ENCODE measurements around the gene ANKRD34A.

The ANKRD34A gene

DNA sequence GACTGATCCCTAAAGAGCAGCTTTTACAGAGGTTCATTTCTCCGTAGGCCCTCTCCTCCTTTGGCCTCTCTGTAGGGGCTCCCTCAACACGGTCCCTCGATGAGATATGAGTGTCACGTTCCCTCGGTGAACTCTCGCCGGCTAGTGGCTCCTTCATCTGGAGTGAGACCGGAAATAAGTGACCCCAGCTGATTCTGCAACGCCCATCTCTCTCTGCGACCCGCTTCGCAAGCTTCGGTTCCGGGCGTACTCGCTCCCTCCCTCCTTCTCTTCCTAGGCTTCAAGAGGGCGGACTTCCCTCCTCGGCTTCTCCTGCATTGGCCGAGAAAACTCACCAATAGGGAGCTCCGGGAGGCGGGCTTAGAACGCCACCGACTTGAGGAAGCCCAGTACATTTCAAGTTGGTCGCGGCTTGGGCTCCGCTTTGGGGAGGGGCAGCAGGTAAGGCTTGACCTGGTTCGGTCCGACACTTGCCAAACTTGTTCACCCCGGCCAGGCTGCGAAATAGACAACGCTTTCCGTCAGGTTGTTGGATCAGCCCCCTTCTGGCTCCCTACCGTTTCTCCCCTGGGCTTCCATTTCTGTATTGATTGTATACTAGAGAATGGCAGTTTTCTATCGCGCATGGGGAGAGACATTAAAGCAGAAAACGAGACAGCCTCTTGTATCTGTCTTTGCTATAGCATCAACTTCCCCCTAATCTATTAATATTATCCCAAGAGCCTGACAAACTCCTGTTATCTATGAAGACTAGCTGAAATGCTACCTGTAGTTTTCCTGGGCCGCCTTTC lies at the start of gene ANKRD34A, which contains the start of gene POLR3GL:
TSS of gene ANKRD34A (minus strand) at position 248 of the 791 bp plus-strand sequence. CDS start 2,816 bp downstream, outside the sequence.
TSS of gene POLR3GL (plus strand) at position 363 of the 791 bp plus-strand sequence. CDS start 10,176 bp downstream, outside the sequence.
- DNase-seq (ENCODE audit: low read depth in 1 of 2, low spot score in 1 of 2) = peak; percentile 79 to 81

DNA sequence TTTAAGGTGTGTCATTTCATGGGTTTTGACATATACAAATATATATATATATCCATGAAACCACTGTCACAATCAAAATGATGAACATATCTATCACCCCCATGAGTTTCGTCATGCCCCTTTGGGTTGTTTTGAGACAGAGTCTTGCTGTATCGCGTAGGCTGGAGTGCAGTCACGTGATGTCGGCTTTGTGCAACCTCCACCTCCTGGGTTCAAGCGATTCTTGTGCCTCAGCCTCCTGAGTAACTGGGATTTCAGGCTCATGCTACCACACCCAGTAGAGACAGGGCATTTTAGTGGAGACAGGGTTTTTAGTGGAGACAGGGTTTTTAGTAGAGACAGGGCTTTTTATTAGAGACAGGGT lies 49.2 kb upstream of the ANKRD34A start:
- DNase-seq (ENCODE audit: low read depth in 1 of 2, low spot score in 1 of 2) = no peak

DNA sequence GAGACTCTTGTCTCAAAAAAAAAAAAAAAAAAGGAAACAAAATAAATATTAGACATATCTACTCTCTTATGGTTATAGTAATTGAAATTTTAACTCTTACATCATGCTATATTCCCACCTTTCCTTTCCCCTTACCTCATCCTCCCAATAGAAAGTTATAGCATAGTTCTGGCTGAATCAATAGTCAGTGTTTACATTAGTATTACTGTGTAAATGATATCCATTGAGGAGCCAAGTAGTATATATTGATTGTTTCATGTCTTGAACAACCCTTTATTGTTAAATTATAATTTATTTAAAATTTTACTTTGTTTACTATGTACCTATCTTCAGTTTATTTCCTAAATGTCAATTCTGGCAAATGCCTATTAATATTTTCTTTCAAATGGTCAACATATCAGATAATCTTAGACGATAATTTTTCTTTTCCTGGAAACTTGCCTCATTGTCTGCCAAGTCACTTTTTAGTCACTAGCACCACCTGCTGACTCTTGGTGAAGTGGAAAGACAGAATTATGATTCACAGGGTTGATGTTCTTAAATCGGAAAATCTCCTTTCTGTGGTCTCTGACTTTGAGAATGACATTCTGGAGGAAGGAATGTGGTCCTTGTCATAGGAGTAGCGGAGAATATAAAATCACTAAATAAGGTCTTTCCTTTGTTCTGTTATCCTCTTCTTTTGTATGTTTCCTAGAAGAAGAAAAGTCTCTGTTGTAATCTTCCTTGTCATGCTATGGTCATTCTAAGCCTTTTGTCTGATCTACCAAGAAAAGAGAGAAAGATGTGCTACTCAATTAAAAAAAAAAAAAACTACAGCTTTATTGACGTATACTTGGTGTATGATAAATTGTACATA lies 48.6 kb upstream of the ANKRD34A start:
- no peak for DNase-seq (ENCODE audit: low read depth in 1 of 2, low spot score in 1 of 2)

DNA sequence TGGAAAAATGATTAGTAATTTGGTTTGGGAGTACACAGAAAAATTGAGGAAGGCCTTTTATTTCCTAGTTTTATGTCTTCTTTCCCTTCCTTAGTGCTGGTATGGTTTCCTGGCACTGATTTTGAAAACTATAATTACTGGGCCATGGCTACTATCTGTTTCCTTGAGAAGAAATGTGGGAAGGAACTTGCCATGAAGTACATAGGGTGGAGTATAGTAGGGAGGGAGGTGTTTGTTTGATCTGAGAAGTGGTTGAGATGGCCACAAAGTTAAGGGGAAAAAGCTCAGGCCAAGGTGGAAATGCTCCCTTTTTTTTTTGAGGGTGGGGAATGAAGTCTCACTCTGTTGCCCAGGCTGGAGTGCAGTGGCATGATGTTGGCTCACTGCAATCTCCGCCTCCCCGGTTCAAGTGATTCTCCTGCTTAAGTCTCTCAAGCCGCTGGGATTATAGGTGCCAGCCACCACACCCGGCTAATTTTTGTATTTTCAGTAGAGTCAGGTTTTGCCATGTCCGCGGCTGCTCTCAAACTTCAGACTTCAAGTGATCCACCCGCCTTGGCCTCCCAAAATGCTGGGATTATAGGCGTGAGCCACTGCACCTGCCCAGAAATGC lies 45.9 kb upstream of the ANKRD34A start:
- DNase-seq (ENCODE audit: low read depth in 1 of 2, low spot score in 1 of 2) = no peak

DNA sequence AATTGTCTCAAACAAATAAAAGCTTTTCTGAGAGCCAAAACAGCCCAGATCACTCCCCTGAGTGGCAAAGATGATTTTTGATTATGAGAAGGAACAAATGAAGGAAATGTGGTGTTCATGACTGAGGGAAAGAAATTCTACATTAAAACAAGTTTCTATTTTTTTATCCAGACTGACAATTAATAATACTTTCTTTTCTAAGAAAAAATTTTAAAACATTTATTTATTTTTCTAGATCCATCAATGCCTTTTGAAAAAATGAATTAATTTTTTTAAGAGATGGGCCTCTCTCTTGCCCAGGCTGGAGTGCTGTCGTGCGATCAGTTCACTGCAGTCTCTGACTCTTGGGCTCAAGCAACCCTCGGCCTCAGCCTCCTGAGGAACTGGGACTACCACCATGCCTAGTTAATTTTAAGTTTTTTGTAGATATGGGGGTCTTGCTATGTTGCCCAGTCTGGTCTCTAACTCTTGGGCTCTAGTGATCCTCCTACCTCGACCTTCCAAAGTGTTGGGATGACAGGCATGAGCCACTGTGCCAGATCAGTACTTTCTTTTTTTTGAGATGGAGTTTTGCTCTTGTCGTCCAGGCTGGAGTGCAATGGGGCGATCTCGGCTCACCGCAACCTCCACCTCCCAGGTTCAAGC lies 43.2 kb upstream of the ANKRD34A start:
- no peak for DNase-seq (ENCODE audit: low read depth in 1 of 2, low spot score in 1 of 2)

DNA sequence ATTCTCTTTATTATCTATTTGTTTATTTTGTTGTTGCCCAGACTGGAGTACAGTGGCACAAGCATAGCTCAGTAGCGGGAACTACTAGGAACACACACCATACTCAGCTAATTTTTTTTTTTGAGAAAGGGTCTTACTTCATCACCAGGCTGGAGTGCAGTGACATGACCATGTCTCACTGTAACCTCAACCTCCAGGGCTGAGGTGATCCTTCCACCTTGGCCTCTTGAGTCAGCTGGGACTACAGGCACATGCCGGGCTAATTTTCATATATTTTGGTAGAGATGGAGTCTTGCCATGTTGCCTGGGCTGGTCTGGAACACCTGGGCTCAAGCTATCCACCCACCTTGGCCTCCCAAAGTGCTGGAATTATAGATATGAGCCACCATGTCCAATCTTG lies 37.3 kb upstream of the ANKRD34A start:
- DNase-seq (ENCODE audit: low read depth in 1 of 2, low spot score in 1 of 2) = no peak

DNA sequence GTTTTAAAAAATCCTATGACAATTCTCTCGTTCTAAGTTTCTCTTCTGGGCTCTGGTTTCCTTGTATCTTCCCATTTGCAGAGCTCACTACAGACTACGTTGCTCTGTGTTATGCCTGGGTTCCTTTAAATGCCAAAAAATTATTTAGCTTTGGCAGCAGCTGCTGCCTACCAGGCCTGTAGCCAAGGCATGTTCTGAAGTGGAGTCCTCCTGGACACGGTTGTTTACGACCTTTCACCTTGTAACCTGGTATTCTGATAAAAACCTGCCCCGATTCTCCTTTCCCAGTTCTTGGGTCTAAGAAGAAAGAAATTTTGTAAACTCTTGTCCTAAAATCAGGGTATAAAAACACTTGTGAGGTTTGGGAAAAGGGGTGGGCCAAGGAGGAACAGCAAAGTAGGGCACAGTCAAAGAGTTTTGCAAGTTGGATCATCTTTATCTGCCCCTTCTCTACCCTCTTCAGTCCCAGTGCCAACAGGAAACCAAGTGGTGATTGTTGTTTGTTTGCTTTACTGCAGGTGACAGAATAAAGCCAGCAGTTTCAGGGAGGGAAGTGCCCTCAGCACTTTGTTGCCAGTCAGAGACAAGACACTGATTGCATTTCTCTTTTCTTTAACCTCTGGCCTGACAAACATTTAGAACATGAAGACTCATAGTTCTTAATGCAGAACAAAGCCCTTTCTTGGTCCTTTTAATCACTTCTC lies 35.1 kb upstream of the ANKRD34A start:
- no peak for DNase-seq (ENCODE audit: low read depth in 1 of 2, low spot score in 1 of 2)

DNA sequence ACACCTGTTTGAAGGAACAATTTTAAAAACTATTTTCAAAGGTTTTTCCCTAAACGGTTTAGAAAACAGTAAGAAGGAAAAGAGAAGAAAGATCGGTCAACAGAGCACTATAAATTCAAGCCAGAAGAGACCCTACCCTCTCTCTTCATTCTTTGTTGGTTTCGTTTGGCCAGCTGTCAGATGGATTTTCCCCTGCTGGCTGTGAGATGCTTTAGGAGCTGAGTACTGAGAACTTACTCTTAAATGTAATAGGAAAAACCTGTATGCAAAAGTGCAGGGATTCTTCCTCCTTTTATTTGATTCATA lies 33.3 kb upstream of the ANKRD34A start:
- DNase-seq (ENCODE audit: low read depth in 1 of 2, low spot score in 1 of 2) = no peak

DNA sequence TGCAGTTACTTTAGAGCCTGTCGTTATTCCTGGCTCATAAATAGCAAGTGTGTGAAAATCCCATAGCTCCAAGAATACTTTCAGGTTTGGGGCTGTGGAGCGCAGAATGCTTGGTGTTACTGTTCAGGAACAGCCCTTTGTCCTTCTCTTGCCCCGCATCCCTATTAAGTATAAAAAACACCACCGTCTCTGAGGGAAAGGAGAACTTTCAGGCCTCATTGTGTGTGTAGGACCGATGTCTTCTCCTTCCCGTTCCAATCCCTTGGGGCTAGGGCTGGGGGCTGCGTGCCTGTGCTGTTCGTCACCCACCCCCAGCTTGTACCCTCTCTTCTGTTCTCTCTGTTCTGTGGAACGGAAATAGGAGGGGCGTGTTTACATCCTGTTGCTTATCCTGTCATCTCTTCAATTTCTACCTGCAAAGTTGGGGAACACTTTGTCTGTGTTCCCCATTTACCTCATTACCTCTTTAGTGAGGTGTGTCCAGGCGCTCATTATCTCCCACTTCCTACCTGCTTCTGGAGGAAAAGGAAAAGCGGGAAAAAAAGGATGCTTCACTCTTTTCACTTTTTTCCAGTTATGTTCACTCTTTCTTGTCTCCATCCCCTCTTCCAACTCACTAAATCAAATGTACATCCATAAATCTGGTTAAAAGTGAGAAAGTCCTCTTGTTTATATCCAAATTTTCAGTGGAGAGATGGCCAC lies 32.8 kb upstream of the ANKRD34A start:
- DNase-seq (ENCODE audit: low read depth in 1 of 2, low spot score in 1 of 2) = peak; percentile 29 to 41

DNA sequence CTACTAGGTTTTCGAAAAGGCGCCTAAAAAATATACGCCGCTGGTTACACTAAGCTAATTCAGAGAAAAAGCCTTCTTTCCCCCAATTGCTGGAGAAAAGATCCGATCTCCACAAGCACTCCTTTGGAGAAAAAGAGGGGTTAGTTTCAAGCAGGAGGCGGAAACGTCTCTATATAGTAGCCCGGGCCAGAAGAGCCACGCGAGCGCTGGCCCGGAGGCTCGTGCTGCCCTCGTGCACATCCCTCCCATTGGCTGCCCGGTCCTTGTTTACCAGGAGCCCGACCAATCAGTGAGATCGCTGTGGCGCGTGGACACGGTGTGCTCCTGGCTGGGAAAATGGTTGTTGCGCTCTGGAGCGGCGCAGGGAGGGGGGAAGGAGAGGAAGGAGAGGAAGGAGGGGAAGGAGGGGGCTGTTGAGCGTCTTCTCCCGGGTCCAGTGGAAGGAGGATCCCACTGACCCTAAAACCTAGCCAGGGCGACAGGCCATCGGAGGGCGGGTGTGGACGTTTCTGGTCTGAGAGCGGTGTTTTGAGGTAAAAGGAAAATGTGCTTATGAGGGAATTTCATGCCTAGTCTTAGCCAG lies 32.1 kb upstream of the ANKRD34A start, which contains the start of gene TXNIP:
TSS of gene TXNIP (minus strand) at position 147 of the 583 bp plus-strand sequence. CDS start 313 bp downstream, outside the sequence.
- peak; percentile 86 to 87 for DNase-seq (ENCODE audit: low read depth in 1 of 2, low spot score in 1 of 2)

DNA sequence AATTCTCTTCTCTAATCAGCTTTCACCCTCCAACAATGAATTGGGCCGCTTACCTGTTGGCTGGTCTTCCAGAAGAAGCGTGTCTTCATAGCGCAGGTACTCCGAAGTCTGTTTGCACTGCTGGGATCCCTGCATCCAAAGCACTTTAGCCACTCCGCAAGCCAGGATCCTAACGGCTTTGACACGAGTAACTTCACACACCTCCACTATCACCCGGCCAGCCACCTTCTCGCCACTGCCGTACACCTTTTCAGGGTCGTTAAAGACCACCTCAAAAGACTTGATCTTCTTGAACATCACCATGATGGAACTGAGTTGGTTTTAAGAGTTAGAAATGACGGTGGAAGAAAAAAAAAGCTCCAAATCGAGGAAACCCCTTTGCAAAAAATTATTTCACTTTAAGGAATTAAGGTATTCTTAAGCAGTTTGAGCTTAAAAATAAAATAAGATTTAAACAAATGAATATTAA lies 31.6 kb upstream of the ANKRD34A start:
- no peak for DNase-seq (ENCODE audit: low read depth in 1 of 2, low spot score in 1 of 2)

DNA sequence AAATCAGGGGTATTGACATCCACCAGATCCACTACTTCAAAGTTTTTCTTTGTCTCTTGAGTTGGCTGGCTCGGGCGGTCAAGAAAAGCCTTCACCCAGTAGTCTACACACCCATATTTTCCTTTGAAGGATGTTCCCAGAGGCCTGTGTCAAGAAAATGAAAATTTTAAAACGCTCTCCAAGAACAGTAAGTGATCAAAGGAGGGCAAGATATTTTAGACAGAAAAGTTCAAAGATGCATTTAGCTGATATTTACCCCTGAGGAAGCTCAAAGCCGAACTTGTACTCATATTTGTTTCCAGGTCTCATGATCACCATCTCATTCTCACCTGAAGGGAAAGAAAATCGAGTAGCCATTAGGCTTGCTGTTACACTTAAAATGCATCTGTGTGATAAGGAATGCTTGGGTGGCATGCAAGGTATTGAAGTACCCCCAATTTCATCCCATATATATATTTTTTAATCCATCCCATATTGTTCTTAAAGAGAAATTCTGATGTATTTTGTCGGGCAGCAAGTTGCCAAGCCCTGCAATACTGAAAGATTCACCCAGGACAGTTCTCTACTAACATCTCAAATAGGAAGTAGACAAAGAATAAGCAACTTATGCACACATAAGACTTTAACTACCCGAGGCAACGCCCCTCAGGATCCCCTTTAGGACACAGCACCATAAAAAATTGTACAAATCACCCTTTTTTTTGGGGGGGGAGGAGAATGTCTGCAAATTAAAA lies 30.9 kb upstream of the ANKRD34A start:
- no peak for DNase-seq (ENCODE audit: low read depth in 1 of 2, low spot score in 1 of 2)

DNA sequence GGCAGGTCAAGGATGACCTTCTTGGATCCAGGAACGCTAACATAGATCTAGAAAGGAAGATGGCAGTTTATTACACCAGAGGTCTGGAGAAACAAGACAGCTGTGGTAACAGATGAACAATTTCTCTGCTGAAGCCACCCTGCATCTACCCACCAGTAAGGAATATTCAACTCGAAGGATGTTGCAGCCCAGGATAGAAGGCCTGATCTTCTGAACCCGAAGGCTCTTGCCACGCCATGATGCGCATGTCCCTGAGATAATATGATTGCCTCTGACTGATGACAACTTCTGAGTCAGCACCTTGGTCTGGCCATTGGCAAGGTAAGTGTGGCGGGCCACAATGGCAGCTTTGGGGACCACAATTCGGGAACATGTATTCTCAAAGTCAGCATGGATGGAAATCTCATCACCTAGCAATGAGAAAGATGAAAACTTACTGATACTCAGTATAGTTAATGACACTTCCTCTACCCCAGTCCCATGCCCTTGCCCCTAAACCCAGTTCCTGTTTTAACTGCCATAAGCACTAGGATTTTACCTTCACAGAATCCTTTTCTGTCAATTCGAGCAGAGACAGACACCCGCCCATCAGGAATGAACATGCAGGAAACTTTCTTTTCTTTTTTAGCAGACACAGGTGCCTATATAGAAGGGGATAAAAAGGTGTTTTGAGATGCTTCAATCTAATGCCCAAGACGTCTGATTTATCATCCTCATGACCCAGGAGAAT lies 30.2 kb upstream of the ANKRD34A start:
- DNase-seq (ENCODE audit: low read depth in 1 of 2, low spot score in 1 of 2) = no peak

DNA sequence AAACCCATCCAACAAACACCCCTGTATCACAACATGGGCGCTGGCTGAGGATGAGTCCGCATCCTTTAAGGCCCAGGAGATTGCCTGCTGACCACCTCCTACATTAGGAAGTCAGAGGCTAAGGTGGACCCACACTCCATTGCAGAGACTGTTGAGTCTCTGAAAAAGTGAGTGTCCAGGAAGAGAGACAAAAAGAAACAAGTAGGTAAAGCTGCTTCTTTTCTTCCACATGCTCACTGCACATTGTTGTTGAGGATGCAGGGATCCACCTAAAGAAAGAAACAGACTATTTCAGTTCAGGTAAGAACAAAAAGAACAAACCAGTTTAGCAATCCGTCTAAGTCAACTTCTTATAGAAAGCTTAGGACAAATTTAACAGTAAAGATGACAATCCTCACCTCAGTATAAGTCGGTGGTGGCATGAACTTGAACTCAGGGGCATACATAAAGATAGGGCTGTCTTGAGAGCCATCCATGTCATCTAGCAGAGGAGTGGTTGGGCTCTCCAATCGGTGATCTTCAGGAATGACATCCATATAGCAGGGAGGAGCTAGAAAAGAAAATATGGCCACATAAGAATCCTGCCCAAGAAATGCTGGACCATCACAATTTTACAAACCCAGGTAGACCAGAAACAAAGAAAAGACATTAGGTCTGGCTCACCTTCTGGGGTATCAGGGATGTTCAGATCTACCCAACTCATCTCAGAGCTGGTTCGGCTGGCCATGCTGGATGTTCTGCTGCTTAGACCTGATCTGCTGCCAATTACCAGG lies 29.4 kb upstream of the ANKRD34A start:
- DNase-seq (ENCODE audit: low read depth in 1 of 2, low spot score in 1 of 2) = no peak

DNA sequence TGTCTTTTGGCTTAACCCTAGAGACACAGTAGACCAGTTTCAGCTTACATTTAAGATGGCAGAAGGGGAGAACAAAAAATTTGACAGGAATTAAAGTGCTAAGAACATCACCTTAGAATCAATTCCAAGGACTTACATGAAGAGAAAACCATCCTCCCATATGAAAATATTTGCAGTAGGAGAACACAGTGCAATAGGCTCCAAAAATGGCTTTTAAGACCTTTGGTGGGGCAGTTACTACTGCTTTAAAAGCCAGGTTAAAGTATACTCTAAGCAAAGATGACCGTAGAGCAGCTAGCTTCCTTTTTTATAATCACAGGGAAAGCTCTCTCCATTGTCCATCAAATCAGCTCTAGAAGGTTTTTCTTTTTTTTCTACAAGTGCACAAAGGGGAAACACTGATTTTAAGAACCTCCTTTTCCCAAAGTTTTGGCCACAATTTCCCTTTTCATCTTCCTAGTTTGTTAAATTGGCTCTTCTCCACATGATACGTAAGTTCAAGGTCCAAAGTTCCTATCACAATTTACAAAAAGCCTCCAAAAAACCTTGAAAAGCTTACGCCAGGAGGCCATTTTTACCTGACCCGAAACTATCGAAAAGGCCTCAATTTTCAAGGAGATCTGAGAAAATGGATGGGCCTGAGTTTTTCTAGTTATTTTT lies 28.7 kb upstream of the ANKRD34A start:
- DNase-seq (ENCODE audit: low read depth in 1 of 2, low spot score in 1 of 2) = no peak

DNA sequence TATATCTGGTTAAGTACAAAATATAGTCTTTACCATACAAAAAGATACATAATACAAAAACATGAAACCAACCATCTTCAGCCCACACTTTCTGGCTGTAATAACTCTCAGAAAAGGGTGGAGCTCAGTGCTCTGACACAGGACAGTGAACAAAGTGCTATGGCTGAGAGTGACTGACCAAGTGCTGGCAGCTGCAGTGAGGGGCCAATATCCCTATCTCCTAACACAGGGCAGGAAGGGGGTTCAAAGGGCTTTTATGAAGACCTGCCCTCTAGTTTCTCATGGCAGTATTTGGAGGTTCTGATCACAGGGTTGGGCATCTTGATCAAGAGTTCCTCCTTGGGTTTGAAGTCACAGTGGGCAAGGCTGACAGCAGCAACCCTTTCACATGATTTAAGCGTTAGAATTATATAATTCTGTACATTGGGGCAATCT lies 28.1 kb upstream of the ANKRD34A start:
- DNase-seq (ENCODE audit: low read depth in 1 of 2, low spot score in 1 of 2) = no peak
